GM19035 (cell line): ENCODE measurements around the gene DNAH14.

Experiments
- ATAC-seq: cut with Tn5 transposase; IDR thresholded peaks from one replicate; pipeline ENCODE4 v1.9.1; 2021; ENCODE audit not compliant: unreplicated experiment

DNAH14 gene

GRCh38 chr1:225388372-225388771 lies 458.9 kb downstream of the DNAH14 start:
- ATAC-seq: no peak

GRCh38 chr1:225389843-225390242 lies 460.4 kb downstream of the DNAH14 start:
- ATAC-seq: no peak

DNA sequence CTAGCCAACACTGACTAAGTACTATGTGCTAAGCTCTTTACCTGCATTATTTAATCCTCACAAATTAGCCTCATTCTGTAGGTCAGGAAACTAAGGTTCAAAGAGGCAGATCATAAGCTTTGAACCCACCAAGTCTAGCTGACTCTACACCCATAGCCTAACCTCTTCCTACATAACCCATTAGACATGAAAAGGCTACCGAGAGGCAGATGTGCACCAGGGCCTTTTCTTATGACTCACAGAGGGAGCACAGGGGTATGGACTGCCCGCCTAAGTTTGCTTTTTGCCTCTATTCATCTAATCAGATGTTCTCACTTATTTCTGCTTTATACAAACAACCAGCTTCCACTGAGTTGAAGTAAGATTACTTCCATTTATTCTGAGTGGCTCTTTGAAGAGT lies 466.9 kb downstream of the DNAH14 start:
- no peak for ATAC-seq

- ATAC-seq: no peak
Observed at GRCh38 chr1:225400968-225401367, 471.5 kb downstream of the DNAH14 start.

DNA sequence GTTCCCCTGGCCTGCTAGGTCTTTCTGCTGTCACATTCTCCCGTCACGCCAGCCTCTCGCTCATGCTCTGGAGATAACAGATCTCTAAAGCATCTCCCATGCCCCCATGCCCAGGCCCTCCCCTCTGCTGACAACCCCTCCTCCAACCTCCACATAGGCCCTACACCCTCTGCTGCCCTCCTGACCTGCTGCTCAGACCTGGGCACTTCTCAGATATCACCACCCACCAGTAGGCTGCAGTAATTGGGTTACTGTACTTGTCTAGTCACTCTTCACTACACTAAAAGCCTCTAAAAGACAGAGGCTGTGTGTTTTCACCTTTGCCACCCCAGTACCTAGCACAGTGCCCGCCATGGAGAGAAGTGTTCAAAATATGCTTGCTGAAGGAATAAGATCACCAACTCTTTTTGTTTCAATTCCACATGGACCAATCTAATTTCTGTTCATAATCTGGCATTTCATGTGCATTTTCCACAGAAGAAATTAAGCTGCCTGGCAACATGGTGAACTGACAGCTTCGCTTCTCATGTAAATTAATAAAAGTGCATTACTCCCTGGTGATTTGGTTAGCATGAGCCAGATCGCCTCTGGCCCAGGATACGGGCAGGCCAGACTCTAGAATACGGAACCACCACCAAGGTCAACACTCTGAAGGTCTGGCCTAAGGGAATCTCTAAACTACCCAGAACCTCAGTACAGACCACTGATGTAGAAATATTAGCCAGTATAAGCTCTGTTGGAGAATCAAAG lies 477.7 kb downstream of the DNAH14 start:
- no peak for ATAC-seq

GRCh38 chr1:225407755-225408154 lies 478.3 kb downstream of the DNAH14 start:
- ATAC-seq: no peak

DNA sequence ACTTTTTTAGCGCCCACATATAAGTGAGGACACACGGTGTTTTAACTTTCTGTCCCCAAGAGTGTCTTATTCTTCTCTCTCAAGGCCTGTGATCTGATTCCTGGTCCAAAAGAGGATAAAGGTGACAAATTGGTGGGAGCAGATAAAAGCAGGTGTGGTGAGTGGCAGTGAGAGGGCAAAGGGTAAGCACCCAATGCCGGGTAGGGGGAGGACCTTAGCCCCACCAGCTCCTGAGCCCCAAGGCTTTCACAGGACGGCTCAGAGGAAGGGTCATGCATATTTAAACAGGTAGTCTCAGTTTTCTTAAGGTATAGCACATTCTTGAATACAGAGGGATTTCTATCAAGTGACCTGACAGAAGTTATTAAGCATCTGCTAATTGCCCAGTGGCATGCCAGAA lies 478.8 kb downstream of the DNAH14 start:
- no peak for ATAC-seq

GRCh38 chr1:225409051-225409450 lies 479.6 kb downstream of the DNAH14 start:
- no peak for ATAC-seq

- no peak for ATAC-seq
Observed at GRCh38 chr1:225410036-225410435, 480.6 kb downstream of the DNAH14 start.

- no peak for ATAC-seq
Observed at GRCh38 chr1:225412321-225412720, 482.8 kb downstream of the DNAH14 start.

- ATAC-seq: no peak
Observed at GRCh38 chr1:225412803-225413351, 483.4 kb downstream of the DNAH14 start.

GRCh38 chr1:225413708-225414375 lies 484.4 kb downstream of the DNAH14 start:
- ATAC-seq: no peak

GRCh38 chr1:225415307-225415706 lies 485.8 kb downstream of the DNAH14 start:
- no peak for ATAC-seq

- no peak for ATAC-seq
Observed at GRCh38 chr1:225415967-225416745, 486.7 kb downstream of the DNAH14 start.

GRCh38 chr1:225418059-225418458 lies 488.6 kb downstream of the DNAH14 start:
- no peak for ATAC-seq

DNA sequence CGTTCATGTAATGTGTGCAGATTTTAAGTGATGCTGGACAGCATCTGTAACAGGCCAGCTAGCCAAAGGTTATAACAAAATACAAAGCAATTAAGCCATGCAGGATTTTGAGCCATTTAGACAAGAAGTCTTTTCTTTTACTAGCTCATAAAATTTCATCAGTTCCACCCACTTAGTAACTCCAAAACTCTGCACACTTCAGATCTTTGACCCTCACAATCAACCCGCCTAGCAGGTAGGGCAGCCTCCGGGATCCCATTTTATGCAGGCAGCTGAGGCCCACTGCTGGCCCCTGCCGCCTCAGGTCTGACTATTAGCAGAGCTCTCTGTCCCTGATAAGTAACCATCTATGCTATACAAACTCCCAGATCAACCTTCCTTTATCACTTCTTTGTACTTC lies 489.1 kb downstream of the DNAH14 start:
- ATAC-seq: no peak

DNA sequence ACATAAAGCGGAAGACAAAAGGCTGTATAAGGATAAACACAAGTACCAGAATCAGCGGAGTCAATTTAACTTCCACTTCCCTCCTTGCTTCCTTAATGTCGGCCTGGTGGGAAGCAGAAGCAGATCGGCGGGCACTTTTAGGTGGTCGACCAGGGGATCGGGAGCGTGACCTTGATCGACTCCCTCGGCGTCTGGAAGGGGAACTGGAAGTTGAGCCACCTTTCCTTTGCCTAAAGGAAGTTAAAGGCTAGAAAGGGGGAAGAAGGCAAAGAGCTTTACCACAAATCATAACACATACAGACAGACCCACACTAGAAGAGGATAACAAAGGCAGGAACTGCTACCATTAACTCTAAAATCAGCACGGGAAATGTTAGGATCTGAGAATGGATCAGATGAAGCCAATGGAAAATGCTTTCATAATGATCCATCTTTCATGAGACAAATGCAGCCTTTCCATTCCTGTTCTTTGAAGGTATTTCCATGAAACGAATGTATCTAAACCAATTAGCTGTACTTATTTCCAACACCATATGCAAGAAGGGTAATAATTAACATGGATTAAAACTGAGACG lies 492.6 kb downstream of the DNAH14 start:
- ATAC-seq: no peak

DNA sequence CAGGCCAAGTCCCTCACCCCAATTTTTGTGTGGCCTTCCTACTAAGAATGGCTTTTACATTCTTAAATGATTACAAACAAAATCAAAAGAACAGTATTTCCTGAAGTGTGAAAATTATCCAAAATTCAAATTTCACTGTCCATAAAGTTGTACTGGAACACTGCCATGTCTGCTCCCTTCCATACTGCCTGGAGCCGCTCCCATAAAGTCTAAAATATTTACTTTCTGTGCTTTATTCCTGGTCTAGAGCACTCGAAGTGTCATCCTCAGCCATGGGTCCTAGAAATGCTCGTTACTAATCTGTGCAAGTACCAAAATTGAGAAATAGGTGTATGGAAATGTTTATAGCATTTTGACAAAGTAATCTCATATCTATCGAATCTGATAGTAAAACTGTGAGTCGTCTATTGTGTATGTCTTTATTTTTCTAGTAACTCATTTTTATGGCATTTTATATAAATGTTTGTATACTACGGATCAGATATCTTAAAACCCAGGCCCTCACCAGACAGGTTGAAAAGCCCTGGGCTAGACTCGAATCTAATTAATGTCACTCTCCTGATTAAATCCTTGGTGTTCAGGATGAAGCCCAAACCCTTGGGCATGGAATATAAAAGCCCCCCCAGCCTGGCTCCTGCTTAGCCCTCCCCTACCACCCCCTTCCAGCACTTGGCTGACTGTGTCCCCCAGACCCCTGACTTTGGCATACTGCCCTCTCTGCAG lies 493.5 kb downstream of the DNAH14 start:
- no peak for ATAC-seq

DNA sequence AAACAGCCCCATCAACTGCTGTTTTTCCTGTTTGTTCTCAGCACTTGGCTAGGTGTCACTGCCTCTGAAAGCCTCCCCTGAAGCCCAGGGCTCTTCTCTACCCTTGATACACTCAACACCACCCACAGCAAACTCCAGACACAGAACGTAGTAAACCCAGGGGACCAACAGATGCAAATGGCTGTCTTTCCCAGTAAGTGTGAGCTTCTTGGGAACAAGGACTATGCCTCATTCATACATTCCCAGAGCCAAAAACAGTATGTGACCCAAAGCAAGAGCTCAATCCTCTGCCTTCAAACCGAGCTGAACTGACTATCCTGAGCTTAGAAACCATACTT lies 494.0 kb downstream of the DNAH14 start:
- no peak for ATAC-seq

DNA sequence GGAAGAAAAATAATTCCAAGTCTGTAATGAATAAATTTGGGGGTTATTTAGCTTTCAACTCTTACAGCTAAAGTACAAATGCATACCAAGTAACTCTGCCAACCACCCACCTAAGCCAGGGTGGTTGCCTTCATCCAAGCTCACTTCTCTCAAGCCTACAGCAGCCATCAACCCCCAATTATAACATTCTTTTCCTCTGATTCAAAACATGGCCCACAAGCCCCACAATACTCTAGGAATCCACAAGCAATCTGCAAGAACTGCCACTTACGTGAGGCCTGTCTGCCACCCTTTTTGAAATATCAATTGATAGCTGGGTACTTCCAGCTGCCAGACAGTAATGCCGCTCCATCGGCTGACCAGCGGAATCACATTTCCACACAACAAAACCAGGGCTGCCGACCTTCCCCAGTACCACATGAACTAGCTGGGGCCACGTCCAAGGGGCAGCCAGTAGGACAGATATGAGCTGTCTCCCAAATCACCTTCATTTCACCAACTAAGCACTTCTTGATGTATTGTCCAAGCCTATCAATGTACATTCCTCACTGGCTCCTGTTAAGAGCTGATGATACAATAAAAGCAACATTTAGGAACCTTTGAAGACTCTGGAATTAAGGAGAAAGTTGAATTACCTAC lies 495.2 kb downstream of the DNAH14 start:
- no peak for ATAC-seq
